Stimulated activated CD8-positive, alpha-beta memory T cell treated with anti-CD3 and anti-CD28 coated beads, Interleukin-12 subunit alpha, Interleukin-12 subunit beta, amount 100 ng/mL, for 4 hours (primary cell): ENCODE results near the gene GNA14.
"Not testable (repeated sequence)": the region's sequence is repeated elsewhere in the genome, so short reads cannot be mapped to it uniquely, and the experiment has no call there.

Experiments used
- DNase-seq: peaks from one replicate; pipeline ENCODE4 v3.0.0-alpha.2; 2020; ENCODE audit warnings: low read depth

Gene GNA14

DNA sequence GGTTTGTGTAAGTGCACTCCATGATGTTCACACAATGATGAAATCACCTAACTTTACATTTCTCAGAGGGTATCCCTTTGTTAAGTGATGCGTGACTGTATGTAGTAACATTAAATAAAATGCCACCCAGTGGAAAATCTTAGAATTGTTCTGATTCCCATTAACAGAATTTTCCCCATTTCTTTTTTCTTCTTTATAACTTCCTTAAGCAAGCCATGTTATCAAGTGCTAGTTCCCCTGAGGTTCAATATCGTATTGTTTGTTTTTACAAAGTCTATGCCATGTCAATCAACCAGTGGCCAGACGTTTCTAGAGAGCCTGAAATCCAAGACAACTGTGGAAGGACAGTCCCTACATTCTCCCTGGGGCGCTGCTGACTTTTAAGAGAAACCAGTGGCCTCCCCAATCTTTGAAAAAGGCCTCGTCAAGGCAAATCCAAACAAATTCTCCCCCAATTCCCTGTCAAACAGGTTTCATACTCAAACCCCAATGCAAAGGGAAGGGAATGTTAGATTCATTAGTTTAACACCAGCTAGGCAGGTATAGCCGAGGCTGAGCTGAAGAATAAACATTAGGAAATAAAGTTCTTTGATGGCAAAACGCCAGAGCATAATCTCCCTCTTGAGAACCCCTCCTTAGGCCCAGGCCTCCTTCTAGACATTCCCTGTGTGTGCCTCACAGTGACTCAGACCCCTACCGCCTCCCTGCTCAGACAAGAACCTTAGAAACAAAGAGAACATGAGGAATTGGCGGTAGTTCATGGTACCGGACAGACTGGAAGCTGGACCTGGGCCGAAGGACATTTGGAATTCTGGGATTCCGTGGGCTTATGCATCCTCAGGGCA lies 198.7 kb downstream of the GNA14 start:
- DNase-seq = no peak

GRCh38 chr9:77447646-77448045 lies 200.5 kb downstream of the GNA14 start:
- DNase-seq = no peak

- no peak for DNase-seq
These were observed 205.7 kb downstream of the GNA14 start for GRCh38 chr9:77442436-77442835.

GRCh38 chr9:77441124-77441523 lies 207.0 kb downstream of the GNA14 start:
- not testable (repeated sequence) for DNase-seq

GRCh38 chr9:77440057-77440456 lies 208.1 kb downstream of the GNA14 start:
- DNase-seq = no peak

DNA sequence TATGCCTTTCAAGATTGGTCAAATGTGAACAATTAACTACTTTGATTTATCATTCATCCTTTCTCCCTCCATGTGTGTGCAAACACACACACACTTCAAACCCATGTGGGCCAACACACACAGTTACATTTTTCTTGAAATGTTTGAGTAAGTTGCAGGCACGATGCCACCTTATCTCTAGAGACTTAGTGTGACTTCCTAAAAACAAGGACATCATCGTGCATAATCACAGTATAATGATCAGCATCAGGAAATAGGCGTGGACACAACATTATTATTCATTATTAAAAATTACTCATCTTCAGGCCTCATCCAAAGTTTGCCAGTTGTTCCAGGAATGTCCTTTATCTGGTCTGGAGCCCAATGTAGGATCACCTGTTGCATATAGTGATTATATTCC lies 209.5 kb downstream of the GNA14 start:
- DNase-seq = no peak

DNA sequence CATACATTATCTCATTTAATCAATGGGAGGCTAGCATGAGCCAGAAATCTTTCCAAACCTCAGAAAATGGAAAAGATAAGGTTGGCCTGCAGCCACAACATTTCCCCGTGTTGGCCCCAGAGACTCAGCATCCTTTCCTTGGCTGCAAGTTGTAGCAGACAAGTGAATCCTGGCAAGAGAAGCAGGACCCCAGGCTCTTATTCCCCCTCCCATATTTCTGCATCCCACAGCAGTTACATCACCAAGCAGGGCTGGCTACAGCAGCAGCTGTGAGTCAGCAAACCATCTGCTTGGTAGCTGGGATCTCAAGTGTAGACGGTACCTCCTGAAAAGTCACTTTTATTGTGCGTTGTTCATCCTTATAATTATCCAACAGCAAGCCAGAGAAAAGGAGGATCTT lies 212.4 kb downstream of the GNA14 start:
- no peak for DNase-seq

DNA sequence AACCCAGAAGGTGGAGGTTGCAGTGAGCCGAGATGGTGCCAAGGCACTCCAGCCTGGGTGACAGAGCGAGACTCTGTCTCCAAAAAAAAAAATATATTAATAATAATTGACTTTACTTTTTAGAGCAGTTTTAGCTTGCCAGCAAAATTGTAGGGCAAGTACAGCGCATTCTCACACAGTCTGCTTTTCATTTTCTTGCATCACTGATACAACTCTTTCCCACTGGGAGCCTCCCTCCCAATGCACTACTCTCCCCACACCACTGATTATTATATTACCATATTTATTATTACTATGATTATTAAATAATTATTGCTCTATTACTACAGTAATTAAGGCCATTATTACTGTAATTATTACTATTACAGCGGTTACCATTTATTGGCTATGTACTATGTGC lies 212.8 kb downstream of the GNA14 start:
- no peak for DNase-seq

GRCh38 chr9:77433675-77434445 lies 214.3 kb downstream of the GNA14 start:
- no peak for DNase-seq

- no peak for DNase-seq
These were observed 216.1 kb downstream of the GNA14 start for GRCh38 chr9:77432053-77432452.

- DNase-seq = no peak
These were observed 218.2 kb downstream of the GNA14 start for GRCh38 chr9:77429928-77430327.

DNA sequence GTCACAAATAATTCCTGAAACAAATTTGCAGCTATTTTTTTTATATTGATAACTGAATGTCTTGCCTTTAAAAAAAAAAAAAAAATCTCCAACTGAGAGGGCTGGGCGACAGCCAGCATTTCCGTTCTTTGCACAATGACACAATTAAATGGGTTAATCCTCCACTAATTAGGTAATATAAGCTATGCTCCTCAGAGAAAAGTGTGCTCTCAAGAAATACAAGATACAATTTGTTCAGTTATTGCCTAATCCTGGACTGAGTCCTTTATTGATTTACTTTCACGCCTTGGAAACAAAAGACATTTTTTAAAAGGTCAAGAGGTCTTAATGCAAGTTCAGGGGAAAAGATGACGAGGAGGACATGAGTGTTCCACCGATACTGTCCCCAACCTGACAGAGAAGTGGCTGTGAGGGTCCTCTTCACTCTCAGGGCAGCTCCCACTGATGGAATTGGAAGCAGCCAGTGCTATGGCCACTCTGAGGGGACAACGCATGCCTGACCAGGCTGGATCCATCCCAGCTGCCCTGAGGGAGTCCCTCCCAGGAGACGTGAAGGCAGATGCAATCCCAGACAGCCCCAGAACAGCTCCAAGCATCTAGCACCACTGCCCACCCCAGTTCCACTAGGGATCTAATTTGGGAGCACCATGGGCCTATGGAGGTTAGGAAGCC lies 220.7 kb downstream of the GNA14 start:
- no peak for DNase-seq

DNA sequence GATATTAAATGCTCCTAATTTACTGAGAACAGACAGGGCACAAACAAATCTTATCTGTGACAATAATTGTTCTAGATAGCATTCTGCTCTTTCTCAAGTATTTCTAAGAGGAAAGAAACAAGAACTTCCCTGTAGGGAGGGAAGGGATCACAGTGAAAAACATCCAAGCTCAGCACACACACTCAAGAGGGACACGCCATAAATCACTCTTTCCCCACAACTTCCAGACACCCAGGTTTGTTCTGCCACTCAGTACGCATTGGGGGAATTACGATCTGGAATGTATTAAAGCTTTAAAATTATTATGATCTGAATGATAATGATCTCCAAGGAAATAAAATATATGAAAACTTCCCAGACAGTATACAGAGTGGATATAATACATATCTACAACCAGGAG lies 221.4 kb downstream of the GNA14 start:
- no peak for DNase-seq

GRCh38 chr9:77424993-77425392 lies 223.1 kb downstream of the GNA14 start:
- DNase-seq = no peak

DNA sequence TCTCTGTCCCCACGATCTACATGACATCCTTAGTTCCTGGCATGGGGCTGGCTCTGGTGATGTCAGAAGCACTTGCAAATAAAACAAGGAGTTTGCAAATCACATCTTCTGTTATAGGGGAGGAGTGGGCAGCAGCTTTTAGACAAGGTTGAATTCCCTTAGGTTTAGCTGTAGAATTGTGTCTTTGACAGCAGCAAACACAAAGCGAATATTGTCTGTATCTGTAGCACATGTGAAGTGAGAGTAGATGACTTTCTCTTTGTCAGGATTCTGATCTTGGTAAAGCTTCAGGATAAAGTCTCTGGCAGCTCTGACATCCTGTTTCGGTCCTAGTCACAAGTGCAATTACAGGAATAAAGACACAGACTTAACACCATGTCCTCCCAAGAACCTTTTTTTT lies 224.3 kb downstream of the GNA14 start:
- no peak for DNase-seq

DNA sequence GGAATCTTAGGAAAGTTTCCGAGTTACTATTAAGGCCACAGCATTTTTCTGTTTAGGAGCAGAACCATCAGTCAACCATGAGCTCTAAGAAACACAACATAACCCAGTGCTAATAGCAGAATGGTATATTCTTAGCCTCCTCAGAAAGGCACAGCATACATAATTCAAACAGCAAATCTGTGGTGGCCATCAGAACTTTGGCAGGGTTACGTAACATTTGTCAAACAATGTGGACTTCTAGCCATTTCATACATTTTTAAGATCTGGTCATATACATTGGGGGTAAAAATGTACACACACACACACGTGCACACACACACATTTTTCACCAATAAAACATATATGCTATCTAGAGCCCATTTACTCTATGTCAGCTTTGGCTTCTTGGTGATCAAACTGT lies 225.2 kb downstream of the GNA14 start:
- no peak for DNase-seq

- DNase-seq = no peak
These were observed 226.4 kb downstream of the GNA14 start for GRCh38 chr9:77421506-77422265.

DNA sequence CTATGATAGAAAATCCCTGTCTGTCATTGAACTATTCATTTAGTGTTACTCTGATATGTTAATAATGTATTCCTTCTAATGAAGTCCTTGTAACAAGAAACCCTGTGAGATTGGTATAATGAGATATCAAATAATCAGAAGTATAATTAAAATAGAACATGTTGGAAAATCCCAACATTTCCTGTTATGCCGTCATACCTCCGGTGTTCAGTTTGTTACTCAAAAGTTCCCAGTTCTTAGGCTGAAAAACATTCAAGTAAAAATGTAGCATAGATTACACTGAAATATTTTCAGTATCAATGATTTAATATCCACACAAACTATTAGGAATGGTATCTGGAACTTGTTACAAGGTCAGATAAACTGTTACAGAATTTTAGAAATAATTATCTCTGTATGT lies 227.5 kb downstream of the GNA14 start:
- DNase-seq = no peak

DNA sequence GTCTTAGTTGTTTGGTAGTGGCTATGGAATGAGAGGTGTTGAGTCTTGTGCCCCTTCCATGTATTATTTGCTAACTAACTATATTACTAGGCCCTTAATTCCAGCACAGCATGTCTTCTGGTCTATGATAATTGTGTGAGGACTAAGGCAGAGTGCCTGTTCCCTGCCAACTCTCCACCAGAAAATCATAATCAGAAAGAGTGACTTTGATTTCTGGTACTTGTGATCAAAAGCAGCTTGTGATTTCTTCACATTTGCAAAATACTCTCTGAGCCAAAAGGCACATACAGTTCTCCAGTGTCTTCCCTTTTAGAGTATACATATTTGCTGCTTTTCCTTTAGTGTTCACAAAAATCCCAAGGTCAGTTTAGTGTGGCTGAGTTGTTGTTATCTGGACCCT lies 229.9 kb downstream of the GNA14 start:
- DNase-seq = no peak

DNA sequence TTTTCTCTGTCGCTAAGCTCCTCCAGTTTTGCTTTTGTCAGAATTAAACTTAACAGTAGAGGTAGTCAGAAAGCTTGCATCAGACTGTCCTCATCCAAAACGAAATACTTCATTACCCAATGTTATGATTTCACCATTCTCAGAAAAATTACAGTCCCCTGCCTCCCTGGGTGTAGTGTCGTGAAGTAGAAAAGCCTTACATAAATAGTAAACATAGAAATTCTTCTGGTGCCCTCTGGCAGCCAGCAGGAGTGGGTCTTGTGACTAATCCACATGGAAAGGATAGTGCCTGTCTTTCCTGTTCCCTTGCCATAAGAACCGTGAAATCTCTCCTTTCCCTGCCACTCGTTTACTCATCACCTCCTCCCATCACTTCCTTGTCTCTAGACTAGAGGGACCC lies 230.6 kb downstream of the GNA14 start:
- no peak for DNase-seq

DNA sequence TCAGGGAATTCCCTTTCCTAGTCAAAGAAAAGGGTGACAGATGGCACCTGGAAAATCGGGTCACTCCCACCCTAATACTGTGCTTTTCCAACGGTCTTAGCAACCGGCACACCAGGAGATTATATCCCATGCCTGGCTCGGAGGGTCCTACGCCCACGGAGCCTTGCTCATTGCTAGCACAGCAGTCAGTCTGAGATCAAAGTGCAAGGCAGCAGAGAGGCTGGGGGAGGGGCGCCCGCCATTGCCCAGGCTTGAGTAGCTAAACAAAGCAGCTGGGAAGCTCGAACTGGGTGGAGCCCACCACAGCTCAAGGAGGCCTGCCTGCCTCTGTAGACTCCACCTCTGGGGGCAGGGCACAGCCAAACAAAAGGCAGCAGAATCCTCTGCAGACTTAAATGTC lies 239.6 kb downstream of the GNA14 start:
- DNase-seq = not testable (repeated sequence)

DNA sequence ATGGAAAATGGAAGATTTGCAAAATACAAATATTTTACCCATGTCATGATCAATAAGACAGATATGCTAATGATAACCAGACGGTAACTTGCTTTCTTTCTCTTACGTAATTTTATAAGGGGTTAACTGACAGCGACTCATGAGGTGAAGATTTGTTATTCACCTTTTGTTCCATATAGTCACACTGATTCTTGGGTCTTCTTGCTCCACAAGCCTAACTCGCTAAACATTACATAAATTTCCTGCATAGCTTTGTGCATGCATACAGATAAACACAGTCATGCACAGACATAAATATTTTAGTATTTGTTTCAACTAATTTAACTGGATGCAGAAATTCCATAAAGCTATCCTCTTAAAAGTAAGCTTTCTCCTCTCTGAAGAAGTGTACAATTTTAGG lies 244.9 kb downstream of the GNA14 start:
- DNase-seq = no peak
